HepG2 (cell line): ENCODE data around the gene MCAM. TPM values are rescaled to one million over a fixed set of nuclear protein-coding genes. Genes with fewer than 3 reads are reported as not detected.

ENCODE experiments used
- ATAC-seq: fragments of 200-7000 bp; cut with Tn5 transposase; 3 replicates; pipeline ENCODE4 v1.9.1; 2020; ENCODE audit warnings: mild to moderate bottlenecking, moderate library complexity
- BruUV-seq: library from RNA; stranded (reverse); fragments of 400-500 nt; replicated peaks from 2 replicates; lab custom pipeline; 2021; lab: Mats Ljungman, UMichigan
- CTCF ChIA-PET: fragments of 300-600 bp; formaldehyde crosslinking; extraction: SDS; loops from one replicate; lab custom pipeline; 2021; ENCODE audit warnings: low total read pairs, inconsistent platforms, low intra/inter-chr PET ratio; lab: Yijun Ruan, JAX
- POLR2A ChIA-PET: fragments of 350-600 bp; sonication (Branson Sonifier 250); formaldehyde crosslinking; loops from one replicate; lab custom pipeline; 2020; ENCODE audit warnings: antibody characterized with exemption, inconsistent platforms; lab: Yijun Ruan, JAX
- DNase-seq: peaks from one replicate; pipeline ENCODE4 v3.0.0-alpha.2; 2015; ENCODE audit warnings: low spot score
- FAIRE-seq: peaks from 3 replicates; lab custom pipeline; 2011; peaks lifted over from hg19 to GRCh38; lab: Jason Lieb, UNC
- H2AFZ ChIP-seq: one replicate; pipeline ENCODE4 v1.6.1; 2011; ENCODE audit warnings: low read length, inconsistent platforms
- H3K27ac ChIP-seq: fragments of 300-600 bp; 3 replicates; pipeline ENCODE4 v1.8.0; 2011; ENCODE audit warnings: mixed run types, mild to moderate bottlenecking, mixed read lengths, low read length, inconsistent platforms; ENCODE audit not compliant: insufficient read depth; ENCODE audit errors: extremely low read length
- H3K27me3 ChIP-seq, 2 experiments: fragments of 200-600 bp in 1 of 2; 2 replicates in 1 of 2; 3 replicates in 1 of 2; pipeline versions ENCODE4 v1.6.0 to v1.8.0; 2011; ENCODE audit warnings: low read length in 2 of 2, mild to moderate bottlenecking in 2 of 2, moderate library complexity in 2 of 2, inconsistent platforms in 1 of 2; ENCODE audit not compliant: insufficient read depth in 2 of 2, control insufficient read depth in 1 of 2
- H3K36me3 ChIP-seq, 2 experiments: fragments of 200-600 bp in 1 of 2; replicated peaks in 1 of 2; 2 replicates in 1 of 2; 3 replicates in 1 of 2; pipeline versions ENCODE4 v1.5.1 to v1.8.0; 2011; ENCODE audit warnings: low read length in 2 of 2, inconsistent platforms in 1 of 2; ENCODE audit not compliant: insufficient read depth in 2 of 2, control insufficient read depth in 1 of 2
- H3K4me1 ChIP-seq: 2 replicates; pipeline ENCODE4 v1.5.1; 2012; ENCODE audit warnings: low read length, inconsistent platforms; ENCODE audit not compliant: insufficient read depth
- H3K4me2 ChIP-seq: 2 replicates; pipeline ENCODE4 v1.6.0; 2011; ENCODE audit warnings: low read depth, low read length, inconsistent platforms
- H3K4me3 ChIP-seq, 3 experiments: fragments of 200-600 bp in 1 of 3; sonication (generic), shearing (Covaris generic) in 1 of 3; replicated peaks in 1 of 3; 2 replicates each; pipeline ENCODE4 v1.5.1; 2011 to 2016; ENCODE audit warnings: low read length in 3 of 3, inconsistent platforms in 2 of 3, low read depth in 2 of 3, mild to moderate bottlenecking in 2 of 3, control low read depth in 1 of 3, mixed read lengths in 1 of 3; ENCODE audit not compliant: insufficient read depth in 1 of 3
- H3K79me2 ChIP-seq: one replicate; pipeline ENCODE4 v1.6.1; 2011; ENCODE audit warnings: low read length, inconsistent platforms; ENCODE audit not compliant: insufficient read depth
- H3K9ac ChIP-seq: 2 replicates; pipeline ENCODE4 v1.6.0; 2011; ENCODE audit warnings: mild to moderate bottlenecking, low read depth, low read length, inconsistent platforms; ENCODE audit not compliant: insufficient read depth
- H3K9me3 ChIP-seq: 2 replicates; pipeline ENCODE4 v1.5.1; 2012; ENCODE audit warnings: mild to moderate bottlenecking, low read length
- H4K20me1 ChIP-seq: 2 replicates; pipeline ENCODE4 v1.6.0; 2011; ENCODE audit warnings: inconsistent platforms, mild to moderate bottlenecking, low read length, moderate library complexity; ENCODE audit not compliant: insufficient read depth
- DR1 ChIP-seq: sonication (generic); formaldehyde crosslinking; IDR thresholded peaks from 2 replicates; pipeline ENCODE4 v1.8.0; 2021; ENCODE audit warnings: mild to moderate bottlenecking, missing genetic modification reagents, inconsistent platforms
- E2F5 ChIP-seq: sonication (generic); formaldehyde crosslinking; conservative IDR thresholded peaks from 2 replicates; pipeline ENCODE4 v1.4.0; 2020; ENCODE audit warnings: missing genetic modification reagents
- ETV5 ChIP-seq: IDR thresholded peaks from 2 replicates; pipeline ENCODE4 v1.6.1; 2018; ENCODE audit warnings: missing biosample characterization, missing genetic modification reagents, inconsistent platforms, borderline replicate concordance
- JUND ChIP-seq: sonication (generic); formaldehyde crosslinking; IDR thresholded peaks from 2 replicates; pipeline ENCODE4 v1.8.0; 2022; ENCODE audit warnings: mild to moderate bottlenecking, missing genetic modification reagents
- MAFG ChIP-seq: sonication (generic); formaldehyde crosslinking; IDR thresholded peaks from 2 replicates; pipeline ENCODE4 v1.5.1; 2020; ENCODE audit warnings: mild to moderate bottlenecking, missing genetic modification reagents
- NR2F6 ChIP-seq, 2 experiments: IDR thresholded peaks; 2 replicates each; pipeline ENCODE4 v1.6.1; 2016; ENCODE audit warnings: antibody characterized with exemption in 1 of 2, mild to moderate bottlenecking in 1 of 2
- RNF2 ChIP-seq: fragments of 450-650 bp; conservative IDR thresholded peaks from 2 replicates; pipeline ENCODE4 v1.6.1; 2016; ENCODE audit warnings: low read depth
- SAFB2 ChIP-seq: sonication (generic); formaldehyde crosslinking; IDR thresholded peaks from 2 replicates; pipeline ENCODE4 v1.5.1; 2020; ENCODE audit warnings: missing genetic modification reagents, low read depth, mild to moderate bottlenecking, borderline replicate concordance
- SALL1 ChIP-seq: sonication (generic); formaldehyde crosslinking; IDR thresholded peaks from 2 replicates; pipeline ENCODE4 v1.8.0; 2022; ENCODE audit warnings: mild to moderate bottlenecking, missing genetic modification reagents
- SP2 ChIP-seq: sonication (generic); formaldehyde crosslinking; IDR thresholded peaks from 2 replicates; pipeline ENCODE4 v1.5.1; 2020; ENCODE audit warnings: mild to moderate bottlenecking, missing genetic modification reagents
- TOPORS ChIP-seq: sonication (generic); formaldehyde crosslinking; IDR thresholded peaks from 2 replicates; pipeline ENCODE4 v1.8.0; 2023; ENCODE audit warnings: mild to moderate bottlenecking, missing genetic modification reagents
- ZBTB7B ChIP-seq: sonication (generic); formaldehyde crosslinking; IDR thresholded peaks from 2 replicates; pipeline ENCODE4 v1.4.0; 2020; ENCODE audit warnings: missing genetic modification reagents
- ZNF317 ChIP-seq: sonication (generic); formaldehyde crosslinking; IDR thresholded peaks from 2 replicates; pipeline ENCODE4 v1.5.0; 2020; ENCODE audit warnings: mild to moderate bottlenecking, missing genetic modification reagents
- ZNF326 ChIP-seq: sonication (generic); formaldehyde crosslinking; IDR thresholded peaks from 2 replicates; pipeline ENCODE4 v1.4.0; 2020; ENCODE audit warnings: missing genetic modification reagents, borderline replicate concordance
- ZNF329 ChIP-seq: sonication (generic); formaldehyde crosslinking; IDR thresholded peaks from 2 replicates; pipeline ENCODE4 v1.9.0; 2021; ENCODE audit warnings: low read depth, mild to moderate bottlenecking, missing genetic modification reagents
- ZNF331 ChIP-seq: sonication (generic); formaldehyde crosslinking; IDR thresholded peaks from 2 replicates; pipeline ENCODE4 v1.4.0; 2020; ENCODE audit warnings: missing genetic modification reagents
- WGBS: methylation state at CpG from one replicate; pipeline ENCODE4 v1.1.6; 2017; ENCODE audit warnings: low lambda C conversion rate; 5-methylcytosine and 5-hydroxymethylcytosine counted together
- in situ Hi-C: cut with HindIII; loops from 2 replicates; pipeline ENCODE4 v1.10.0; 2017; ENCODE audit warnings: low pct_unique_long_range_greater_than_20kb; ENCODE audit not compliant: extremely low pct_ligation_motif_present
- intact Hi-C: fragments of 100-400 bp; cut with micrococcal nuclease; formaldehyde crosslinking; loops from one replicate; pipeline ENCODE4 v1.10.0; 2022; ENCODE audit not compliant: unreplicated experiment
- polyA plus RNA-seq, 8 experiments: library from polyadenylated mRNA; depleted of rRNA in 3 of 8; stranded (reverse) in 7 of 8; unstranded in 1 of 8; fragments of >200 nt; fragmentation: Illumina TruSeq in 4 of 8; extraction: Trizol in 4 of 8; gene quantifications; 2 replicates each; pipeline versions ENCODE4 v1.2.1 to v1.2.3, GENCODE V29; 2011 to 2016; ENCODE audit warnings: low read depth in 4 of 8, missing spikeins in 1 of 8, mixed read lengths in 1 of 8; ENCODE audit not compliant: insufficient read depth in 1 of 8
- total RNA-seq, 5 experiments: library from RNA; depleted of rRNA; stranded (reverse); fragments of >200 nt; fragmentation: Illumina TruSeq; extraction: Trizol; gene quantifications; 2 replicates each; pipeline ENCODE4 v1.2.3, GENCODE V29; 2016; ENCODE audit warnings: low read depth in 1 of 5
- TF ChIP-seq, protein P1 (sequence below): IDR thresholded peaks from 2 replicates; pipeline ENCODE4 v1.6.1; 2012; ENCODE audit warnings: inconsistent platforms
- TF ChIP-seq, protein P2 (sequence below): sonication (generic); formaldehyde crosslinking; IDR thresholded peaks from 2 replicates; pipeline ENCODE4 v1.4.0; 2020; ENCODE audit warnings: mild to moderate bottlenecking, missing genetic modification reagents

The MCAM gene
- total and polyA plus RNA-seq, 2 of the 13 experiments (the other 11 are each of a cell fraction or from before 2014, with no cell fraction given), result 12.1 to 15.2 TPM

DNA sequence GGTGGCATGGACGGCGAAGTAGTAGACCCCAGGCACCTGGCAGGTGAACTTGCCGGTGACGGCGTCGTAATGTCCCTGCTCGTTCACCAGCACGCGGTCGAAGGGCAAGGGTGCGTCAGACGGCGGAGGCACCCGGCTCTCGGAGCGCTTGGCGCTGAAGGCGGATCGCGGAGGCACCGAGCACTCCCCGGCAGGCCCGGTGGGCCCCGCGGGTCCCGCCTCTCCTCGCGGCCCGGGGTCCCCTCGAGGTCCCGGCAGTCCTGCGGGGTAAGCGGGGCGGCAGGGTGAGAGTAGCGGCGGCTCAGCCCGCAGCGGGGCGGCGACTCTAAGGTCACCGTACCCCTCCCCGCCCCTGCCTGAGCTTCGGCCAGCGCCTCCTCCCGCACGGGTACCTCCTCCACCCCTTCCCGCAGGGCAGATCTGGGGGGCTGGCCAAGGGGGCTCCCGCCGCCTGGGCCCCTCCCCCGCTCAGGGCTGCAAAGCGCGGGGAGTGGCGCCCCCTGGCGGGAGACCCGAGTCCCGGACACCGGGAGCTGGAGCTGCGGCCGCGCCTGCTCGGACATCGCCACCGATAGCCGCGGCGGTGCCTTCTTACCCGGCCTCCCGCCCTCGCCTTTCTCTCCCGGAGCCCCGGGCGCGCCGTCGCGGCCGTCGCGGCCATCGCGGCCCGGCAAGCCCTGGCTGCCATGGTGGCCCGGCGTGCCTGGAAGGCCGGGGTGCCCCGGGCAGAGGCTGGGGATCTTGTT is 22.8 kb upstream of the MCAM start:
- Histone ChIP-seq H3K9me3 (no peaks in the 10 kb centered on the region), H4K20me1 (peaks cover 4% of the 10 kb centered on the region; the same call in 1 of the 2 replicates), H3K27ac (no peak overlapping the region), H3K27me3 (peaks cover 2 to 40% of the 10 kb centered on the region in 2 experiments; a peak in 4 of 5 replicates), H2AFZ (no peak overlapping the region), H3K9ac (peak overlapping the region; percentile 57), H3K4me1 (peaks cover 51% of the 10 kb centered on the region), H3K79me2 (peaks cover 22% of the 10 kb centered on the region), H3K4me2 (peak overlapping the region; percentile 84), H3K36me3 (peaks cover 8 to 14% of the 10 kb centered on the region in 2 experiments; a peak in 4 of 5 replicates), H3K4me3 (peak overlapping the region; percentile 57 to 79 (median 62); a peak in 5 of 6 replicates)
- POLR2A ChIA-PET, result interaction anchor here (0.6 to 3.2 kb wide), 6 partner anchors 10 to 133 kb away, joined by 3 to 31 read pairs (median 4); partner anchors contain the start of gene CBL
- BruUV-seq, result no TSS peak
- intact Hi-C loops, result no loop called here
- 54% methylated on average over 19 of the region's 86 CpGs for WGBS
- peak; percentile 28 for DNase-seq
- ATAC-seq, result peak; percentile 61
- CTCF ChIA-PET, result interaction anchor here (1.0 to 1.9 kb wide), 4 partner anchors 31 to 37 kb away, joined by 3 to 17 read pairs (median 8); no protein-coding TSS in a partner anchor
- in situ Hi-C loops, result loop anchor here (5.0 to 10.0 kb wide), 2 partner anchors 33 to 135 kb away; no protein-coding TSS in a partner anchor
- no peak for FAIRE-seq
- TF ChIP-seq ZBTB7B (CRISPR knock-in tag) (peak; percentile 71), MAFG (CRISPR knock-in tag) (no peak), JUND (CRISPR knock-in tag) (0 out of 2 replicates have a peak, but pooled peaks have one; percentile 18), TOPORS (0 out of 2 replicates have a peak, but pooled peaks have one; percentile 26), ZNF317 (CRISPR knock-in tag) (no peak), E2F5 (CRISPR knock-in tag) (no peak), ZNF331 (CRISPR knock-in tag) (peak; percentile 50; the same call in 1 of the 2 replicates), SALL1 (CRISPR knock-in tag) (peak; percentile 45), DR1 (CRISPR knock-in tag) (0 out of 2 replicates have a peak, but pooled peaks have one; percentile 19), NR2F6 (IDR thresholded peaks at IDR 0.05) (no peak), NR2F6 (CRISPR knock-in tag; IDR thresholded peaks at IDR 0.05) (no peak), ZNF329 (0 out of 2 replicates have a peak, but pooled peaks have one; percentile 27), RNF2 (no peak), ZNF326 (CRISPR knock-in tag) (no peak), SP2 (CRISPR knock-in tag) (peak; percentile 45; the same call in 1 of the 2 replicates), ETV5 (CRISPR knock-in tag) (0 out of 2 replicates have a peak, but pooled peaks have one; percentile 17), SAFB2 (0 out of 2 replicates have a peak, but pooled peaks have one; percentile 17)
- TF ChIP-seq, protein P1, sequence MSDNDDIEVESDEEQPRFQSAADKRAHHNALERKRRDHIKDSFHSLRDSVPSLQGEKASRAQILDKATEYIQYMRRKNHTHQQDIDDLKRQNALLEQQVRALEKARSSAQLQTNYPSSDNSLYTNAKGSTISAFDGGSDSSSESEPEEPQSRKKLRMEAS, result peak; percentile 22; the same call in 1 of the 2 replicates
- TF ChIP-seq, protein P2, sequence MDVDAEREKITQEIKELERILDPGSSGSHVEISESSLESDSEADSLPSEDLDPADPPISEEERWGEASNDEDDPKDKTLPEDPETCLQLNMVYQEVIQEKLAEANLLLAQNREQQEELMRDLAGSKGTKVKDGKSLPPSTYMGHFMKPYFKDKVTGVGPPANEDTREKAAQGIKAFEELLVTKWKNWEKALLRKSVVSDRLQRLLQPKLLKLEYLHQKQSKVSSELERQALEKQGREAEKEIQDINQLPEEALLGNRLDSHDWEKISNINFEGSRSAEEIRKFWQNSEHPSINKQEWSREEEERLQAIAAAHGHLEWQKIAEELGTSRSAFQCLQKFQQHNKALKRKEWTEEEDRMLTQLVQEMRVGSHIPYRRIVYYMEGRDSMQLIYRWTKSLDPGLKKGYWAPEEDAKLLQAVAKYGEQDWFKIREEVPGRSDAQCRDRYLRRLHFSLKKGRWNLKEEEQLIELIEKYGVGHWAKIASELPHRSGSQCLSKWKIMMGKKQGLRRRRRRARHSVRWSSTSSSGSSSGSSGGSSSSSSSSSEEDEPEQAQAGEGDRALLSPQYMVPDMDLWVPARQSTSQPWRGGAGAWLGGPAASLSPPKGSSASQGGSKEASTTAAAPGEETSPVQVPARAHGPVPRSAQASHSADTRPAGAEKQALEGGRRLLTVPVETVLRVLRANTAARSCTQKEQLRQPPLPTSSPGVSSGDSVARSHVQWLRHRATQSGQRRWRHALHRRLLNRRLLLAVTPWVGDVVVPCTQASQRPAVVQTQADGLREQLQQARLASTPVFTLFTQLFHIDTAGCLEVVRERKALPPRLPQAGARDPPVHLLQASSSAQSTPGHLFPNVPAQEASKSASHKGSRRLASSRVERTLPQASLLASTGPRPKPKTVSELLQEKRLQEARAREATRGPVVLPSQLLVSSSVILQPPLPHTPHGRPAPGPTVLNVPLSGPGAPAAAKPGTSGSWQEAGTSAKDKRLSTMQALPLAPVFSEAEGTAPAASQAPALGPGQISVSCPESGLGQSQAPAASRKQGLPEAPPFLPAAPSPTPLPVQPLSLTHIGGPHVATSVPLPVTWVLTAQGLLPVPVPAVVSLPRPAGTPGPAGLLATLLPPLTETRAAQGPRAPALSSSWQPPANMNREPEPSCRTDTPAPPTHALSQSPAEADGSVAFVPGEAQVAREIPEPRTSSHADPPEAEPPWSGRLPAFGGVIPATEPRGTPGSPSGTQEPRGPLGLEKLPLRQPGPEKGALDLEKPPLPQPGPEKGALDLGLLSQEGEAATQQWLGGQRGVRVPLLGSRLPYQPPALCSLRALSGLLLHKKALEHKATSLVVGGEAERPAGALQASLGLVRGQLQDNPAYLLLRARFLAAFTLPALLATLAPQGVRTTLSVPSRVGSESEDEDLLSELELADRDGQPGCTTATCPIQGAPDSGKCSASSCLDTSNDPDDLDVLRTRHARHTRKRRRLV (CRISPR knock-in tag), result no peak
